Measurements from ENCODE around the gene HYDIN.
"Not testable (repeated sequence)": the region's sequence is repeated elsewhere in the genome, so short reads cannot be mapped to it uniquely, and the experiment has no call there.

HYDIN gene

DNA sequence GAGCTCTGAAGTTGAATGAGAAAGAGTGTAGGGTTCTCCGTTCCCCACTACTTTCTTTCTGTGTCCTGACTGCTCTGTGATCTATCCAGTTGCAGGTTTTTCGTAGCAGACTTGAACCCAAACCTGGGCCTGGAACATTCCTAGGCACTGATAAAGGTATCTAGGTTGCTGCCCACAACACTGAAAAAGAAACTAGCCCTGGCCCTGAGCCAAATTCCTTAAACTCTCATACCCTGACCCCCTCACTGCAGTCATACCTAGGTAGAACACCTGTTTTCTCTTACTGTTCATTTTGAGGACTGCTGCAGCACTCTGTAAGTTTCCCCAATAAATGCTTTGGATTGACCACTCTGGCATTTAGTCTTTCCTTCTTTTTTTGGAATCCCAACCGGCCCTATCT, 5.4 kb downstream of the HYDIN start:
- no peak for DNase-seq (ENCODE audit: low read depth)

GRCh38 chr16:71218306-71218963, 12.1 kb downstream of the HYDIN start:
- no peak for DNase-seq (ENCODE audit: low read depth)

DNA sequence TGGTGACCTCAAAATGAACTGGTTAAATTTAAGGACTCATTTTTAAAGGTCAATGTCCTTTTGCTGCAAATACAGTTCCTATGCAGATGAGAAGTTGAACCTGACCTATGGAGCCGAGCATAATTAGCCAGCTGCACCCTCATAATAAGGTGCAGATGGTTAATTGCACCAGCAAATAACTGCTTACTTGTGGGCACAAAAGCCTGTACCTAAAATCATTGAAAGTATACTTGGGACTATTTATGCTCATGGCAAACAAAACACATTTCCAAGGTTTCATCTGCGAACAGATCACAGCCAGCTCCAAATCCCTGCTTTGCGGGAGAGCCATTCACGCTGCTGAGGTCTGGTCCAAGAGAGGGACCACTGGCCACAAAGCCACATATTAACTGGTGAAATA, 13.0 kb downstream of the HYDIN start:
- DNase-seq (ENCODE audit: low read depth), result no peak

GRCh38 chr16:71216714-71217113, 13.8 kb downstream of the HYDIN start:
- no peak for DNase-seq (ENCODE audit: low read depth)

GRCh38 chr16:71214746-71215381, 15.7 kb downstream of the HYDIN start:
- peak; percentile 4 for DNase-seq (ENCODE audit: low read depth)

- DNase-seq (ENCODE audit: low read depth), result no peak
Measured at GRCh38 chr16:71205482-71206131, 24.9 kb downstream of the HYDIN start.

- no peak for DNase-seq (ENCODE audit: low read depth)
Measured at GRCh38 chr16:71203631-71204030, 26.9 kb downstream of the HYDIN start.

DNA sequence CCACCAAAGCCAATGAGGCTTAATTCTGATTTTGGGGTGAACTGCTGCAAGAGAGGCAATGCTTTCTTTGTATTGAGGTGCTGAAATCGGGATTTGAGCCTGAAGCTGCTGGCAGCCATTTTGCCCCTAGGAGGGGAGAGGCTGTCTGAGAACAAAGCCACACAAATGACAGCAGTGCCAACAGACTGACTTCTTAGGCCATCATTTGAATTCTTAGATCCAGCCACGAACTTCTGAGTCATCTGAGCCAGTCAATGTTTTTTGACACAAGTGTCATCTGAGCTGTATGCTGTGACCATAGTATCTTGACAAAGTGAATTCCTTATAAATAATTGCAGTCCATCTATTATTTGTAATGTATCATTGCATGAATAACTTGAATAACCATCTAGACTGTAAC, 29.0 kb downstream of the HYDIN start:
- DNase-seq (ENCODE audit: low read depth), result no peak

DNA sequence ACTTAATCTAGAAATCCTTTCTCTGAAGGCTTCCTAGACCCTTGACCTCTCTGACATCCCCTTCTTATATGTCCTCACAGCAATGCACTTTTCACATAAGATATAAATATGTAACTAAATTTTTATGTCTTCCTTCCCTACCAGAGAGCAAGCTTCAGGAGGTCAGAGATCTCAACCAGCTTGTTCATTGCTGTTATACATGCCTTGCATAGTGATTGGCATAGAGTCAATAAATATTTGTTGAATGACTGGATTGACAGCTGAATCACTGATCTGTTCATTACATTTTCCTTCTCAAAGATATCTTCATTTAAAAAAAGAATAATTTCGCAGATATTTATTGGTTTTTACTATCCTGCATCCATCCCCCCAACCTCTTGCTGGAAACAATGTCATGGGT, 29.5 kb downstream of the HYDIN start:
- no peak for DNase-seq (ENCODE audit: low read depth)

DNA sequence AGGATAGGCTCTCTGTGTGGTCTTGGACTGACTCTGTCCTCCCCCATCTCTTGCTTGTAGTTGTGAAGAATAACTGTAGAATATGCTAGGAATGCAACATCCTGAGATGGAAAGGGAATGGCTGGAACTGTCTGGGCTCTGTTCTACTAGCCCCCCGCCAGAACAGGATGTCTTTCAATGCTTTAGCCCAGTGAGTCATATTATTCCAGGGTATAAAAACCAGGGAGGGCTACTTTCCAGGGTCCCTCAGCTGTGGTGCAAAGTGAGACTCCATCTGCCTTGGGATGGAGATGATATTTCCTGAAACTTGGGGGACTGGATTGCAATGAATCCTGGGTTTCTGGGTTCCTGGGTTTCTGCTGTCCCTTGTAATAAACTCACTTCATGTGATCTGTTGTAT, 32.1 kb downstream of the HYDIN start:
- DNase-seq (ENCODE audit: low read depth), result no peak

- no peak for DNase-seq (ENCODE audit: low read depth)
Measured at GRCh38 chr16:71192387-71192786, 38.1 kb downstream of the HYDIN start.

DNA sequence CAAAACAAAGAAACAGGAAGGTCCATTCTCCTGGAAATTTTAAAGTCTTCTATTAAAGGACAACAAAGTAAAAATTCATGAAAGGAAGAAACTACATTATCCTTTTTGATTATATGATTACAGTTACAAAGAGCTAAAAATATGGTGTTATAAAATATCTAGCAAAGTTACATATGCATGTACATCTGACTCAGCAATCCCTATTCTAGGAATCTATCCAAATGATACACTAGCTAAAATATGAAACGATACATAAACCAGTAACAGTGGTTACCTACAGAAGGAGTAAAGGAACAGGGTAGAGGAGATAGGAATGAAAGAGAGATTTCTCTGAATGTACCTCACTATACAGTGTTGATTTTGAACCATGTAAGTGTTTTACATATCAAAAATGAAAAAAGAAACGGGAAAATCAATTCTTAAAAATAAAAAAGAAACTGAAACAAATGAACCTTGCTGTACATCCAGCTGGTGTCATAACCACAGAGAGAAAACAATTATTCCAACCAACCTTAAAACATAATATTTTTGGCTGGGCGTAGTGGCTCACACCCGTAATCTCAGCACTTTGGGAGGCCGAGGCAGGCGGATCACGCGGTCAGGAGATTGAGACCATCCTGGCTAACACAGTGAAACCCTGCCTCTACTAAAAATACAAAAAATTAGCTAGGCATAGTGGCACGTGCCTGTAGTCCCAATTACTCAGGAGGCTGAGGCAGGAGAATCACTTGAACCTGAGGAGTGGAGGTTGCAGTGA, 41.4 kb downstream of the HYDIN start:
- no peak for DNase-seq (ENCODE audit: low read depth)

- peak; percentile 5 for DNase-seq (ENCODE audit: low read depth)
Measured at GRCh38 chr16:71185347-71185746, 45.2 kb downstream of the HYDIN start.

GRCh38 chr16:71179569-71179968, 51.0 kb downstream of the HYDIN start:
- no peak for DNase-seq (ENCODE audit: low read depth)

- DNase-seq (ENCODE audit: low read depth), result no peak
Measured at GRCh38 chr16:71172481-71173207, 57.9 kb downstream of the HYDIN start.

DNA sequence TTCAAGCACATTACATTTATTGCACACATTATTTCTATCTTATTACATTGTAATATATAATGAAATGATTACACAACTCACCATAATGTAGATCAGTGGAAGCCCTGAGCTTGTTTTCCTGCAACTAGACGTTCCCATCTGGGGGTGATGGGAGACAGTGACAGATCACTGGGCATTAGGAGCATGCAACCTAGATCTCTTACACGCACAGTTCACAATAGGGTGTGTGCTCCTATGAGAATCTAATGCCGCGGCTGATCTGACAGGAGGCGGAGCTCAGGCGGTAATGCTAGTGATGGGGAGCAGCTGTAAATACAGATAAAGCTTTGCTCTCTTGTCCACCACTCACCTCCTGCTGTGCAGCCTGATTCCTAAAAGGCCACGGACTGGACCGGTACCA, 69.5 kb downstream of the HYDIN start:
- not testable (repeated sequence) for DNase-seq (ENCODE audit: low read depth)

DNA sequence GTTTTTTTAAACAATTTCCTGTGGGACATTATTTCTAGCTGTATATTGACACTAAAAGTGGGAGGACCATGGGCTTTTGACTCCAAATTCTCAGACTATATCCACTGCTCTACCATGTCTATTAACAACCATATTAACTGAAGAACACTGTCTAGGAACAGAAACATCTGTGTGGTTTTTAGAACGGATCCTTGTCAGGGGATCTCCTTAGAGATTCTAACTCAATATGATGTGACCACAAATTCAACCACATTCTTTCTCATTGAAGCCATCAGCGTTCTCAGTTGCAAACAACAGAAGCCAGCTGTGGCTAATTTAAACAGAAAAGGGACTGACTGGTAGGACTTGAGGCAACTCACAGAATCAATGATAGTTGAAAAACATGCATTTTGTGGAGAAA, 73.2 kb downstream of the HYDIN start:
- DNase-seq (ENCODE audit: low read depth), result not testable (repeated sequence)

DNA sequence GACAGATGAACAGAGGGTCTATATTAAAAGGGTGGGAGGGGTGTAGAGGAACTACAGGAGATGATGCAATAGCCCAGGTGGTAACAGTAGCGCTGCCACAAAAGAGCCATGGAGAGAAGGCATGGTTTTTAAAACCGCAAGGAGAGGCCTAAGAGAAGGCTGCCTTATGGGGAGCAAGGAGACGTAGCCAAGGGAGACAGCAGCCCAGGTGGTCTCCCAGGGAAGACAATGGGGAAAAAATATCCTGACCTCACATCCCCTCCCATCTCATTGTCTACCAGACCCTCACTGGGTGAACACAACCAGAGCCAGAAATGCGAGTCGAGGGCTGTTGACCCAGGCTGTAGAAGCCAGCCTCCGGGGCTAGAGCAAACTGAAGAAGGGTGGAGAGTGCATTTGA, 77.2 kb downstream of the HYDIN start:
- DNase-seq (ENCODE audit: low read depth), result not testable (repeated sequence)

- DNase-seq (ENCODE audit: low read depth), result not testable (repeated sequence)
Measured at GRCh38 chr16:71151654-71152053, 78.9 kb downstream of the HYDIN start.

- not testable (repeated sequence) for DNase-seq (ENCODE audit: low read depth)
Measured at GRCh38 chr16:71143246-71143645, 87.3 kb downstream of the HYDIN start.

DNA sequence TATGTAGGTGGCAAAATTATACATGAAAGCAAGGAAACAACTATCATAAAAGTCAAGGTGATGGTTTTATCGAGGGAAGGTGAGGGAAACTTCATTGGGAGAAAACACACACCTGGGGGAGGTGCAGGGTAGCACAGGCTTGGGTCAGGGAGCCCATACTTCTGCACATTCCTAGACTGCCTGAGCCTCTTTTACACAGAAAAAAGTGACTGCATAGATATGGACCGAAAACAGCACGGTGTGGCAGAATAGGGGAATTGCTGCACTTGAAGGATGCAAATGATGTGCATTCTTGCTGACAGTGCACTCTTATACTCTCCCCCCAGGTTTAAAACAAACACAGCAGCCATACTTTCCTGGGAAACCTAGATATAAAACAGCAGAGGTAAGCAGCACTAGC, 120.0 kb downstream of the HYDIN start:
- DNase-seq (ENCODE audit: low read depth), result not testable (repeated sequence)

- not testable (repeated sequence) for DNase-seq (ENCODE audit: low read depth)
Measured at GRCh38 chr16:71109656-71110208, 120.8 kb downstream of the HYDIN start.

Data from EH (cell line).